Effector memory CD4-positive, alpha-beta T cell (primary cell): ENCODE data around the gene GPR42.
"Not testable (repeated sequence)": the region's sequence is repeated elsewhere in the genome, so short reads cannot be mapped to it uniquely, and the experiment has no call there.

Source experiments
- DNase-seq, 3 donors: peaks; one replicate each; pipeline ENCODE4 v3.0.0-alpha.2; 2020
- H3K27ac ChIP-seq: 2 replicates; pipeline ENCODE4 v1.7.0; 2013; ENCODE audit warnings: mild to moderate bottlenecking, low read length, moderate library complexity; ENCODE audit not compliant: insufficient read depth, poor library complexity, severe bottlenecking
- H3K27me3 ChIP-seq: replicated peaks from 2 replicates; pipeline ENCODE4 v1.7.0; 2013; ENCODE audit warnings: mild to moderate bottlenecking, low read length; ENCODE audit not compliant: insufficient read depth, control insufficient read depth, poor library complexity, severe bottlenecking
- H3K36me3 ChIP-seq: 2 replicates; pipeline ENCODE4 v1.7.0; 2013; ENCODE audit warnings: mild to moderate bottlenecking, low read length, moderate library complexity; ENCODE audit not compliant: control insufficient read depth, insufficient read depth
- H3K4me1 ChIP-seq: 2 replicates; pipeline ENCODE4 v1.7.0; 2013; ENCODE audit warnings: low read length, mild to moderate bottlenecking; ENCODE audit not compliant: control insufficient read depth, insufficient read depth, poor library complexity, severe bottlenecking
- H3K4me3 ChIP-seq: 2 replicates; pipeline ENCODE4 v1.7.0; 2013; ENCODE audit warnings: low read length, low read depth, mild to moderate bottlenecking; ENCODE audit not compliant: insufficient read depth, poor library complexity, severe bottlenecking
- H3K9me3 ChIP-seq: 2 replicates; pipeline ENCODE4 v1.7.0; 2013; ENCODE audit warnings: mild to moderate bottlenecking, low read length, moderate library complexity; ENCODE audit not compliant: control insufficient read depth

GPR42 gene

GRCh38 chr19:35352448-35353304, 18.2 kb upstream of the GPR42 start:
- H3K27me3 ChIP-seq: no peaks in the 10 kb centered on the region
- H3K27ac ChIP-seq: no peak overlapping the region
- DNase-seq: peak; percentile 34 to 58 (median 43)
- H3K4me3 ChIP-seq: no peak overlapping the region
- no peaks in the 10 kb centered on the region for H3K36me3 ChIP-seq
- H3K9me3 ChIP-seq: no peaks in the 10 kb centered on the region
- H3K4me1 ChIP-seq: peaks cover 13% of the 10 kb centered on the region

- Histone ChIP-seq H3K4me1 (peaks cover 12% of the 10 kb centered on the region), H3K9me3 (no peaks in the 10 kb centered on the region), H3K4me3 (no peak overlapping the region), H3K27ac (no peak overlapping the region), H3K36me3 (no peaks in the 10 kb centered on the region), H3K27me3 (no peaks in the 10 kb centered on the region)
- DNase-seq: no peak
Observed at GRCh38 chr19:35353635-35354034, 17.2 kb upstream of the GPR42 start.

- Histone ChIP-seq H3K9me3 (no peaks in the 10 kb centered on the region), H3K36me3 (no peaks in the 10 kb centered on the region), H3K4me1 (peaks cover 12% of the 10 kb centered on the region), H3K4me3 (no peak overlapping the region), H3K27me3 (no peaks in the 10 kb centered on the region), H3K27ac (no peak overlapping the region)
- no peak for DNase-seq
Observed at GRCh38 chr19:35354898-35355297, 16.0 kb upstream of the GPR42 start.

- Histone ChIP-seq H3K27ac (no peak overlapping the region), H3K27me3 (no peaks in the 10 kb centered on the region), H3K9me3 (no peaks in the 10 kb centered on the region), H3K4me3 (no peak overlapping the region), H3K4me1 (peaks cover 12% of the 10 kb centered on the region), H3K36me3 (no peaks in the 10 kb centered on the region)
- DNase-seq: no peak
Observed at GRCh38 chr19:35355791-35356460, 14.9 kb upstream of the GPR42 start.

GRCh38 chr19:35357867-35358573, 12.8 kb upstream of the GPR42 start, which contains the start of gene FFAR3:
TSS of gene FFAR3 (plus strand) at chr19:35358460. CDS start at chr19:35358891, 431 bp downstream.
- H3K27ac ChIP-seq: no peak within 1 kb of the TSS
- no peak for DNase-seq
- H3K9me3 ChIP-seq: no peaks in the 10 kb centered on the region
- H3K36me3 ChIP-seq: no peaks in the 10 kb centered on the region
- no peak within 1 kb of the TSS for H3K4me3 ChIP-seq
- H3K27me3 ChIP-seq: no peaks in the 10 kb centered on the region
- peaks cover 6% of the 10 kb centered on the region for H3K4me1 ChIP-seq

- not testable (repeated sequence) for H3K27ac ChIP-seq, DNase-seq, H3K9me3 ChIP-seq, H3K4me3 ChIP-seq, H3K27me3 ChIP-seq, H3K36me3 ChIP-seq, H3K4me1 ChIP-seq
Observed at GRCh38 chr19:35358834-35359233, 12.0 kb upstream of the GPR42 start.

- H3K27me3 ChIP-seq, H3K9me3 ChIP-seq, H3K4me3 ChIP-seq, H3K27ac ChIP-seq, H3K36me3 ChIP-seq, H3K4me1 ChIP-seq, DNase-seq: not testable (repeated sequence)
Observed at GRCh38 chr19:35359395-35359794, 11.5 kb upstream of the GPR42 start.

- H3K27ac ChIP-seq, H3K9me3 ChIP-seq, DNase-seq, H3K4me3 ChIP-seq, H3K36me3 ChIP-seq, H3K4me1 ChIP-seq, H3K27me3 ChIP-seq: not testable (repeated sequence)
Observed at GRCh38 chr19:35360081-35360480, 10.8 kb upstream of the GPR42 start.

GRCh38 chr19:35360880-35361420, 9.9 kb upstream of the GPR42 start:
- no peak for DNase-seq
- H3K27me3 ChIP-seq: no peaks in the 10 kb centered on the region

More at GRCh38 chr19:35360880-35361420, 9.9 kb upstream of the GPR42 start:
- Histone ChIP-seq H3K27ac (no peak overlapping the region), H3K4me3 (no peak overlapping the region), H3K4me1 (peaks cover 5% of the 10 kb centered on the region), H3K9me3 (no peaks in the 10 kb centered on the region), H3K36me3 (no peaks in the 10 kb centered on the region)
